Large intestine (tissue), 3 donors: Measurements from ENCODE around the gene GAPVD1. TPM values are rescaled to one million over a fixed set of nuclear protein-coding genes. Genes with fewer than 3 reads are reported as not detected.

Experiments used
- DNase-seq, 2 donors: peaks; one replicate each; pipeline versions ENCODE4 v3.0.0 to v3.0.0-alpha.2; 2013
- H3K27ac ChIP-seq: one replicate; pipeline ENCODE4 v1.5.1; 2013; ENCODE audit warnings: low read length
- H3K27me3 ChIP-seq: 2 replicates; pipeline ENCODE4 v1.6.1; 2013; ENCODE audit warnings: low read length; ENCODE audit not compliant: control insufficient read depth, insufficient read depth
- H3K36me3 ChIP-seq: 2 replicates; pipeline ENCODE4 v1.6.1; 2013; ENCODE audit warnings: low read length; ENCODE audit not compliant: control insufficient read depth, insufficient read depth
- H3K4me1 ChIP-seq: one replicate; pipeline ENCODE4 v1.6.1; 2013; ENCODE audit warnings: low read length; ENCODE audit not compliant: control insufficient read depth, insufficient read depth
- H3K4me3 ChIP-seq: one replicate; pipeline ENCODE4 v1.5.1; 2013; ENCODE audit warnings: low read length
- H3K9me3 ChIP-seq: one replicate; pipeline ENCODE4 v1.6.1; 2013; ENCODE audit warnings: mild to moderate bottlenecking, low read depth, low read length, moderate library complexity; ENCODE audit not compliant: control insufficient read depth
- WGBS: methylation state at CpG from one replicate; pipeline ENCODE4 v1.1.5; 2013; ENCODE audit warnings: low lambda C conversion rate; ENCODE audit not compliant: insufficient coverage; 5-methylcytosine and 5-hydroxymethylcytosine counted together
- polyA plus RNA-seq: library from polyadenylated mRNA; unstranded; fragments of 120-200 nt; gene quantifications from one replicate; pipeline ENCODE4 v1.2.1, GENCODE V29; 2013

The GAPVD1 gene
- polyA plus RNA-seq, 1 donor = 27.6 TPM

GRCh38 chr9:125372441-125373226 lies 111.0 kb downstream of the GAPVD1 start:
- Histone ChIP-seq H3K27me3 (peaks cover 3% of the 10 kb centered on the region), H3K36me3 (no peaks in the 10 kb centered on the region), H3K4me1 (peaks cover 3% of the 10 kb centered on the region), H3K9me3 (no peaks in the 10 kb centered on the region), H3K4me3 (no peak overlapping the region), H3K27ac (no peak overlapping the region)
- no peak for DNase-seq
- no CpG with 5 or more reads among the region's 9 CpGs for WGBS

- WGBS = 0% methylated on average over 1 of the region's 24 CpGs
- peaks cover 3% of the 10 kb centered on the region for H3K4me1 ChIP-seq
- peak; percentile 46 to 61 for DNase-seq
- H3K36me3 ChIP-seq = no peaks in the 10 kb centered on the region
- H3K27me3 ChIP-seq = peaks cover 3% of the 10 kb centered on the region
- no peak overlapping the region for H3K27ac ChIP-seq
- no peaks in the 10 kb centered on the region for H3K9me3 ChIP-seq
- peak overlapping the region; percentile 27 for H3K4me3 ChIP-seq
These were observed 113.0 kb downstream of the GAPVD1 start for GRCh38 chr9:125374443-125375309.

GRCh38 chr9:125375820-125376219 lies 114.2 kb downstream of the GAPVD1 start:
- no peak for DNase-seq
- Histone ChIP-seq H3K4me3 (no peak overlapping the region), H3K36me3 (no peaks in the 10 kb centered on the region), H3K4me1 (peaks cover 3% of the 10 kb centered on the region), H3K27ac (no peak overlapping the region), H3K27me3 (peaks cover 3% of the 10 kb centered on the region), H3K9me3 (no peaks in the 10 kb centered on the region)
- no CpG with 5 or more reads among the region's 9 CpGs for WGBS

GRCh38 chr9:125376261-125377226 lies 114.9 kb downstream of the GAPVD1 start:
- Histone ChIP-seq H3K4me3 (no peak overlapping the region), H3K9me3 (no peaks in the 10 kb centered on the region), H3K27ac (no peak overlapping the region), H3K27me3 (peaks cover 3% of the 10 kb centered on the region), H3K36me3 (no peaks in the 10 kb centered on the region), H3K4me1 (peaks cover 3% of the 10 kb centered on the region)
- WGBS = no CpG with 5 or more reads among the region's 24 CpGs
- DNase-seq = no peak

GRCh38 chr9:125377584-125378250 lies 116.1 kb downstream of the GAPVD1 start:
- Histone ChIP-seq H3K27ac (no peak overlapping the region), H3K4me3 (no peak overlapping the region), H3K9me3 (no peaks in the 10 kb centered on the region), H3K27me3 (peaks cover 3% of the 10 kb centered on the region), H3K4me1 (peaks cover 3% of the 10 kb centered on the region), H3K36me3 (no peaks in the 10 kb centered on the region)
- no CpG with 5 or more reads among the region's 8 CpGs for WGBS
- no peak for DNase-seq

GRCh38 chr9:125378778-125379177 lies 117.2 kb downstream of the GAPVD1 start:
- H3K4me3 ChIP-seq = no peak overlapping the region
- H3K27ac ChIP-seq = no peak overlapping the region
- DNase-seq = no peak
- peaks cover 3% of the 10 kb centered on the region for H3K27me3 ChIP-seq
- peaks cover 3% of the 10 kb centered on the region for H3K4me1 ChIP-seq
- H3K36me3 ChIP-seq = no peaks in the 10 kb centered on the region
- H3K9me3 ChIP-seq = no peaks in the 10 kb centered on the region
- no CpG with 5 or more reads among the region's 9 CpGs for WGBS

GRCh38 chr9:125379208-125379607 lies 117.6 kb downstream of the GAPVD1 start:
- DNase-seq = no peak
- H3K9me3 ChIP-seq = no peaks in the 10 kb centered on the region
- H3K36me3 ChIP-seq = no peaks in the 10 kb centered on the region
- no peak overlapping the region for H3K4me3 ChIP-seq
- H3K4me1 ChIP-seq = peaks cover 3% of the 10 kb centered on the region
- peaks cover 2% of the 10 kb centered on the region for H3K27me3 ChIP-seq
- 20% methylated on average over 1 of the region's 5 CpGs for WGBS
- no peak overlapping the region for H3K27ac ChIP-seq

- Histone ChIP-seq H3K9me3 (no peaks in the 10 kb centered on the region), H3K4me3 (no peak overlapping the region), H3K27me3 (no peaks in the 10 kb centered on the region), H3K4me1 (no peaks in the 10 kb centered on the region), H3K27ac (no peak overlapping the region), H3K36me3 (no peaks in the 10 kb centered on the region)
- no peak for DNase-seq
- WGBS = no CpG with 5 or more reads among the region's 8 CpGs
These were observed 118.8 kb downstream of the GAPVD1 start for GRCh38 chr9:125380406-125380805.

- no peak for DNase-seq
- Histone ChIP-seq H3K27ac (no peak overlapping the region), H3K4me1 (no peaks in the 10 kb centered on the region), H3K36me3 (no peaks in the 10 kb centered on the region), H3K9me3 (no peaks in the 10 kb centered on the region), H3K4me3 (no peak overlapping the region), H3K27me3 (no peaks in the 10 kb centered on the region)
- WGBS = no CpG with 5 or more reads among the region's 14 CpGs
These were observed 126.4 kb downstream of the GAPVD1 start for GRCh38 chr9:125387861-125388524.
